HG03439 (cell line): ENCODE data around the gene TLR9.

Source experiments
- ATAC-seq: cut with Tn5 transposase; IDR thresholded peaks from one replicate; pipeline ENCODE4 v1.9.1; 2021; ENCODE audit warnings: mild to moderate bottlenecking, moderate library complexity; ENCODE audit not compliant: unreplicated experiment

The TLR9 gene

GRCh38 chr3:52176180-52176752 is 49.2 kb downstream of the TLR9 start:
- ATAC-seq, result no peak

DNA sequence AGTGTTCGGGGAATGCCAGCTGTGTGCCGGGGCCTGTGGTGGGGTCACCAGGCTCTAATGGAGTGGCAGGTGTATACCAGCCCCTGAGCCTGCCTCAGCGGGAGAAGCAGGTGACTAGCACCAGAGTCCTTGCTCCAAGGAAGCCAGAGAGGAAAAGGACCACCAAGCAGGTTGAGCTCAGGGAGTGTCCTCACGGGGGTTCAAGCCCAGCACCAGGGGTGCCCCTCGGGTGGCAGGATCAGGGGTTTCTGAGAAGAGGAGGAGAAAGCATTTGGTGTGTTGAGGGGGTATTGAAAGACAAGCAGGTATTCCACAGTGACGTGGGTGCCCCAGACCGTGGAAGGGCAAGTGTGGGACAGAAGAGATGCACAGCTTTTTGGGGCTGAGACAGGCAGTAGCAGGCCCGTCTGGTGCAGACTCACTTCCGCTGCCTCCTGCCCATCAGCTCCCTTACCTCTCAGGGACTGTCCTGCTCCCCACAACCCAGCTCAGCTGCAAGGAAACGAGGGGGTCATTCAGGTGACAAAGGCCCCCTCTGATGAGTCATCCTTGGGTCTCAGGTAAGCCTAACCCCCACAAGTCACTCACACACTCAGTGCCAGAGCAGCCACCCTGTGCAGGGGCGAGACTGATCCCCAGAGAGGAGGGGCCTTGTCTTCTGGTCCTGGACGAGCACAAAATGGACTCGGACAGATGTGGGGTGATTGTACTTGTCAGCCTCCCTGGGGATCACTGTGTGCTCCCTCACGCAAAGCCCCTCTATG is 49.8 kb downstream of the TLR9 start:
- no peak for ATAC-seq

- no peak for ATAC-seq
Observed at GRCh38 chr3:52174896-52175295, 50.5 kb downstream of the TLR9 start.

- no peak for ATAC-seq
Observed at GRCh38 chr3:52173101-52173500, 52.3 kb downstream of the TLR9 start.

GRCh38 chr3:52172262-52172757 is 53.1 kb downstream of the TLR9 start:
- no peak for ATAC-seq

GRCh38 chr3:52171514-52172261 is 53.8 kb downstream of the TLR9 start:
- ATAC-seq, result no peak
